HL-60 (cell line): ENCODE results near the gene ESR1.

Experiments used
- CTCF ChIP-seq: IDR thresholded peaks from one replicate; pipeline ENCODE4 v1.5.1; 2011; ENCODE audit warnings: low read length, control low read depth, inconsistent platforms; ENCODE audit not compliant: insufficient read depth
- GABPA ChIP-seq: IDR thresholded peaks from 2 replicates; pipeline ENCODE4 v1.6.1; 2012; ENCODE audit warnings: low read depth
- REST ChIP-seq: IDR thresholded peaks from 2 replicates; pipeline ENCODE4 v1.6.1; 2012; ENCODE audit warnings: low read depth; ENCODE audit not compliant: insufficient replicate concordance
- SPI1 ChIP-seq: IDR thresholded peaks from 2 replicates; pipeline ENCODE4 v1.6.1; 2012; ENCODE audit warnings: low read depth, mild to moderate bottlenecking, borderline replicate concordance

GRCh38 chr6:151940307-151940706 is 132.8 kb downstream of the ESR1 start:
- TF ChIP-seq CTCF = no peak
- no peak for TF ChIP-seq GABPA
- no peak for TF ChIP-seq REST
- no peak for TF ChIP-seq SPI1
